ENCODE data around the gene CARD19.
"Not testable (repeated sequence)": the region's sequence is repeated elsewhere in the genome, so short reads cannot be mapped to it uniquely, and the experiment has no call there.

CARD19 gene

GRCh38 chr9:93089024-93089423, 7.0 kb upstream of the CARD19 start:
- no peak for FAIRE-seq

DNA sequence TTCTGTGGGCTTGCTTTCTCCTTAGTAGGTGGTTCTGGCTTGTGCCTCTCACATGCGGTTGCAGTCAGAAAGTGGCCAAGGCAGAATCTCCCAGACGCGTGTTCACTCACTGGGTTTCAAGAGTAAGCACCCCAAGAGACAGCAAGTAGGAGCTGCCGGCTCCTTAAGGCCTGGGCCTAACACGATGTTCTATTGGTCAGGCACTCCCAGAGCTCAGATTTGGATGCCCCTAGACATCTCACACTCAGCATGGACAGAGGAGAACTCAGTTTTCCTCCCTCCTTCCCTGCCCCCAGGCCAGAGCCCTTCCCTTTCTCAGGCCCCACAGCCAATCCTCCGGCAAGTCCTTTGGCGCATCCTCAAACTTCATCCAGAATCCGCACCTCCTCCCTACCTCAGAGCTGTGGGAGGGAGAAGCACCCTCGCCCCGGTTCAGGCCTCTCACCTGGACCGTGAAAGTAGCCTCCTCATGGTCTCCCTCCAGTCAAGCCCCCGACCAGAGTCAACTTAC, 6.5 kb upstream of the CARD19 start:
- FAIRE-seq = no peak

- FAIRE-seq = no peak
Measured at GRCh38 chr9:93090091-93090655, 5.8 kb upstream of the CARD19 start.

DNA sequence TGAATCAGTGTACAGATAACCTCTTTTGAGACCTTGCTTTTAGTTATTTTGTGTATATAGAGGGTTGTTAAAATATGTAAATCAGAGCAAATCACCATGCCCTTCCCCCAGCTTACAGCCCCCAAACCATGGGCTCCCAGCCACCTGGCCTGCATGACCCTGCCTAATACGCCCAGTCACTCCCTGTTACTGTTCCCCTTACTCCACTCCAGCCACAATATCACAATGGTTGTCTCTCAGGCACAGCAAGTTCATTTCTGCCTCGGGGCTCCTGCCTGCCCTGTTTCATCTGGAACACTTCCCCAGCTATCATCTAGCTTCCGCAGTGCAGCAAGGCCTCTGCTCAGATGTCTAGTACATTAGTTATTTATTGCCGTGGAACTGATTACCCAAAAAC, 5.0 kb upstream of the CARD19 start:
- FAIRE-seq = no peak

DNA sequence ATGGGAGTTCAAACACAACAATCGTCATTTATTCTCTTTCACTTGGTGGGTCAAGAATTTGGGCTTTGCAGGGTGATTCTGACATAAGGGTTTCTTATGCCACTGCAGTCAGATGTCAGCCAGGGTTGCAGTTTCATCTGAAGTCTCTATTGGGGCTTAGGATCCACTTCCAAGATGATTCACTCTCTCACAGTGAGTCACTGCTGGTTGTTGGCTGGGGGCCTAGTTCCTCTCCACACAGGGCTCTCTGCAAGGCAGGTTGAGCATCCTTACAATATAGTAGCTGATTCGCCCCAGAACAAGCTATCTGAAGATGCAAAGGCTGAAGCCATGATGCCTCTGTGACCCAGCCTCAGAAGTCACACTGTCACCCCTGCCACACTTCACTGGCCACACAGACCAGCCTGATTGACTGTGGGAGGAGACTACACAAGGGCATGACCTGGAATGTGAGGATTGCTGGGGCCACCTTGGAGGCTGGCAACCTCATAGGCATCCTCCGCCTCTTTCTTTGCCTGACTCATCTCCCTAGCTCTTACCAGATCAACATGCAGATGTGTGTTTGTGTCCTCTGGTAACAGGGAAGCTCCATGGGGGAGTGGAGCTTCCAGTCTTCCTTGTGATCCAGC, 4.5 kb upstream of the CARD19 start:
- no peak for FAIRE-seq

DNA sequence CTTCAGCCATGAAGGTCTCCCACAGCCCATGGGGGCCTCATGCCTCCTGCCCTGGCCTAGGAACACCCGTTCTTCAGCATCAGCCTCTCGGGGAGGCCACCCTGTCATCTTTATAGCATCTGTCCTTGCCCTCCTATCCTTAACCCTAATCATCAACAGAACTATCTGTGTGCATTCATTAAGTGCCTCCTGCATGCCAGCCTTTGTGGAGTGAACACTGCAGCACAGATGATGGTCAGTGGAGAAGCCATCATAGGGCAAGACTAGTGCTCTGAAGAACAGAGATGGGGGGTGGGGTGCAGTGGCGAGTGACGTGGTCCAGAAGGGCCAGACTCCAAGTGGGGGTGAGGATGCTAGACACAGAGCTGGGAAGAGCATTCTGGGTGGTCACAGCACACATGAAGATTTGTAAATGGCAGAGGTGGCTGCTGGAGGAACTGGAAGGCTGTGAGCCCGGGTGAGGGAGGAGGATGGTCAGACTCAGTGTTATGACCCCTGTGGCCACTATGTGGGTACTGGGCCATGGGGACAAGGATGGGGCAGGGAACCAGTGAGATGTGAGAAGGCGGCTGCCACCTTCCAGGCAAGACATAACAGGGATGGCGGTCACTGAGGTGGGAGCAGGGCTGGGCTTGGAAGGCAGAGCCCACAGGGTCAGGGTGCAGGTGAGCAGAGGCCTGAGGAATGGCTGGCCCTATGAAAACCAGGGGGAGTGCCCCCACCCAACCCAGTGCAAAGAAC, 3.6 kb upstream of the CARD19 start:
- no peak for FAIRE-seq

DNA sequence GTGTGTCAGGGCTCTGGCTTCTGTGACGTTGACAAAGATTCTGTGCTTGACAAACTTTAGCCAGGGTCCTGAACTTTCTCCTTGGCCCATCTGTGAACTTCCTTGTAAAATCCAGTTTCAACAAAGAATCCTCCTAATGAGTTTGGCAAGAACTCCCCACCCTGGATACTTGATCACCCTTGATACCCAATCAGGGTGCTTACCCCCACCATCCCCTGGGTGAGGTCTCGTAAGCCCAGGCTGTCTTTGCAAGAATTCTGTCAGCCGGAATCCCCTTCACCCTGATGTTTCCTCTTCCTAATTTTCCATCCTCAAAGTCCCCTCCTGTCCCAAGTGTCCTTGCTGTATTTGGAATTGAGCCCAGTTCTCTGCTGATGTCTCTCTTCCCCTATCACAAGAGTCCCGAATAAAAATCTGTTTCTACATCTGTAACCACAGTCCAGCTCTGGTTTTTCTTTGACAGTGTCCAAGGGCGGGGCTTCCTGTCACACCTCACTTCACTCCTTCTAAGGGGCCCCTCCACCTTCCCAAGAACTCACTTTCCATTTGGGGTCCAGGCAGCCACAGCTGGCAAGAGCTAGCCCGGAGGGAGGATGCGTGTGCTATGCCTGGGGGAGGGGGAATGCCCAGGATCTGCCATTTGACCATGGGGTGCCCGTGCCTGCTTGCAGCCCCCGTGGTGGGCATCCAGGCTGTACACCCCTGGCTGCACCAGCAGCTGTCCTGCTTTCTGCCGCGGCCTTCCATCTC, 2.7 kb upstream of the CARD19 start:
- no peak for FAIRE-seq

- FAIRE-seq = no peak
Measured at GRCh38 chr9:93093877-93094657, 1.9 kb upstream of the CARD19 start.

GRCh38 chr9:93094658-93095204, 1.3 kb upstream of the CARD19 start:
- FAIRE-seq = no peak

GRCh38 chr9:93095205-93096130, 549 bp upstream of the CARD19 start:
- no peak for FAIRE-seq

GRCh38 chr9:93096811-93097382, 880 bp downstream of the CARD19 start:
- no peak for FAIRE-seq

GRCh38 chr9:93097511-93098201, 1.6 kb downstream of the CARD19 start:
- no peak for FAIRE-seq

GRCh38 chr9:93098236-93098946, 2.4 kb downstream of the CARD19 start:
- FAIRE-seq = no peak

DNA sequence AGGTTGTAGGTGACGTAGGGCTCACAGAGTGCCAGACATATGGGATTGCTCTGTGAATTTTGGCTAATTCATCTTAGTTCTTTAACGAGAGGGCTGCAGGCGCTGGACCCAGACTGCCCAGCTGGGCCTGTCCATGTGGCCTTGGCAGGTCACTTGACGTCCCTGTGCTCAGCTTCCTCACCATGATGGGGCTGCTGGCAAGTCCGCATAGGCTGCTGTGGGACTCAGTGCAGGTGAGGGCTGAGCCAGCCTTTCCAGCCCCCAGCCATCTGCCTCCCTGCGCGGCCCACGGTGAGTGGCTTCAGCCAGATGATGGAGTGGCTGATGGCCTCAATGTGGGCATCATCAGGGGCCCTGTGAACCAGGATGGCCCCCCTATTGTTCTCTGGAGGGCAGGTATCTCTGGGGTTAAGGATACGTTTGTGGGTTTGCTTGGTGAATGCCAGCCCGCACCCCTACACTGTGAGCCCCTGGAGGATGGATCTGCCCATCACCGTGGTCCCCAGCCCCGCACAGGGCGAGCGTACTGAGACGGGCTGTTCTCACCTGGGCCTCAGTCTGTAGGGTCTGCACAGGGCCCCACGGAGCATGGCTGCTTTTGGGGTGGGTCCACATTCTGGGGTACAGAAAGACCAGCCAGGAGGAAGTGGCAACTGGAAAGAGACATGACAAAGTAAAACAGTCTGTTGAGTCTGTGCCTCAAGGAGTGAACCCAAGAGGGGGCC, 3.7 kb downstream of the CARD19 start:
- no peak for FAIRE-seq

- no peak for FAIRE-seq
Measured at GRCh38 chr9:93100276-93100636, 4.2 kb downstream of the CARD19 start.

DNA sequence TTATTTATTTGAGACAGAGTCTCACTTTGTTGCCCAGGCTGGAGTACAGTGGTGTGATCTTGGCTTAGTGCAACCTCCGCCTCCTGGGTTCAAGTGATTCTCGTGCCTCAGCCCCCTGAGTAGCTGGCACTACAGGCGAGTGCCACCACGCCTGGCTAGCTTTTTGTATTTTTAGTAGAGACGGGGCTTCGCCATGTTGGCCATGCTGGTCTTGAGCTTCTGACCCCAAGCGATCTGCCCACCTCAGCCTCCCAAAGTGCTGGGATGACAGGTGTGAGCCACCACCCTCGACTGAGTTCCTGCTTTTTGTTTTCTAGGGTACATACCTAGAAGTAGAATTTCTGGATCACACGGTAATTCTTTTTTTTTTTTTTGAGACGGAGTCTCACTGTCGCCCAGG, 5.1 kb downstream of the CARD19 start:
- not testable (repeated sequence) for FAIRE-seq

GRCh38 chr9:93105620-93106019, 9.6 kb downstream of the CARD19 start:
- no peak for FAIRE-seq

DNA sequence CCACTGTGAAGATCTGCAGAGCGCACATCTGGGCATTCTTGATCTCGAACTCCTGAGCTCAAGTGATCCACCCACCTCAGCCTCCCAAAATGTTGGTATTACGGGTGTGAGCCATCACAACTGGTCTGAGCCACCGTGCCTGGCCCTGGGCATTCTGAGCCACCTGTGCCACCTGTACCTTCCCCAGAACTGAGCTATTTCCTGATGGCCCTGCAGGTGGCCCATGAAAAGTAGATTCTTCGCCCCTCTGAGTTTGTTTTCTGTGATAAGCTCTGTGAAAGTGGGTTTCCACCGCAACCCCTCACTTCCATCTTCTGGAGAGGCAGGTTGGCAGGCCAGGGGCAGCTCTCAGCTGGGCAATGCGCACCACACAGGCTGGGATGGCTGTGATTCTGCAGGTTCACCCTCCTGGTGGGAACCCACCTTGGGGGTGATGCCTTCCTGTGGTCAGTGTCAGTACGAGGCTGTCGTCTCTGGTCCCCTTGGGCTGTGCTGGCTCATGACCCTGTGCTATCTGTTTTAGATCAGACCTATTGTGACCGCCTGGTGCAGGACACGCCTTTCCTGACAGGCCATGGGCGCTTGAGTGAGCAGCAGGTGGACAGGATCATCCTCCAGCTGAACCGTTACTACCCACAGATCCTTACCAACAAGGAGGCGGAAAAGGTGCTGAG, 11.3 kb downstream of the CARD19 start:
- FAIRE-seq = no peak

All from endometrium (tissue), 2 donors.